Lung (tissue), 12 donors: ENCODE measurements around the gene SPATA6L. TPM values are rescaled to one million over a fixed set of nuclear protein-coding genes. Genes with fewer than 3 reads are reported as not detected.

Experiments
- ATAC-seq: fragments of 200-7000 bp; cut with Tn5 transposase; one replicate; pipeline ENCODE4 v1.9.1; 2020; ENCODE audit warnings: moderate number of reproducible peaks; ENCODE audit not compliant: insufficient read depth, low FRiP score
- DNase-seq, 3 donors: peaks; one replicate each; pipeline ENCODE4 v3.0.0-alpha.2; 2013 to 2017
- H3K27ac ChIP-seq, 2 donors: one replicate each; pipeline ENCODE4 v1.5.1; 2013; ENCODE audit warnings: mild to moderate bottlenecking in 2 of 2, moderate library complexity in 2 of 2, control low read depth in 1 of 2, inconsistent platforms in 1 of 2, low read depth in 1 of 2, low read length in 1 of 2
- H3K27me3 ChIP-seq, 3 donors: one replicate each; pipeline ENCODE4 v1.5.1; 2013; ENCODE audit warnings: low read length in 2 of 3; ENCODE audit not compliant: control insufficient read depth in 3 of 3, insufficient read depth in 3 of 3
- H3K36me3 ChIP-seq, 4 donors: one replicate each; pipeline ENCODE4 v1.5.1; 2013; ENCODE audit warnings: low read length in 4 of 4, mild to moderate bottlenecking in 1 of 4, moderate library complexity in 1 of 4; ENCODE audit not compliant: control insufficient read depth in 4 of 4, insufficient read depth in 4 of 4
- H3K4me1 ChIP-seq, 5 donors: one replicate each; pipeline ENCODE4 v1.5.1; 2013; ENCODE audit warnings: low read length in 5 of 5, mild to moderate bottlenecking in 2 of 5, moderate library complexity in 1 of 5; ENCODE audit not compliant: control insufficient read depth in 5 of 5, insufficient read depth in 5 of 5
- H3K4me3 ChIP-seq: one replicate; pipeline ENCODE4 v1.5.1; 2013; ENCODE audit warnings: mild to moderate bottlenecking, control low read depth, moderate library complexity
- H3K9ac ChIP-seq, 2 donors: one replicate each; pipeline ENCODE4 v1.5.1; 2013; ENCODE audit warnings: low read length in 2 of 2, control low read depth in 1 of 2; ENCODE audit not compliant: insufficient read depth in 1 of 2
- H3K9me3 ChIP-seq, 4 donors: one replicate each; pipeline ENCODE4 v1.5.1; 2013; ENCODE audit warnings: low read length in 3 of 4, mild to moderate bottlenecking in 1 of 4, moderate library complexity in 1 of 4; ENCODE audit not compliant: control insufficient read depth in 4 of 4, insufficient read depth in 3 of 4
- CTCF ChIP-seq: IDR thresholded peaks from 2 replicates; pipeline ENCODE4 v1.5.1; 2012; ENCODE audit warnings: mild to moderate bottlenecking; ENCODE audit errors: control extremely low read depth, extremely low read depth
- WGBS, 2 donors: extraction: QIAGEN DNeasy Blood & Tissue Kit; methylation state at CpG; one replicate each; pipeline ENCODE4 v1.1.7; 2013; 5-methylcytosine and 5-hydroxymethylcytosine counted together
- polyA plus RNA-seq, 2 donors: library from polyadenylated mRNA; stranded (reverse); fragments of 200-250 nt; gene quantifications; one replicate each; pipeline ENCODE4 v1.2.1, GENCODE V29; 2013
- total RNA-seq, 2 donors: library from RNA; depleted of rRNA in 1 of 2; stranded (reverse); fragments of >200 nt in 1 of 2; gene quantifications; one replicate each; pipeline ENCODE4 v1.2.1, GENCODE V29; 2014 to 2021
- donor health status: control.
- donor health status: control.
- donor health status: Bipolar disorder and iron deficiency.
- donor health status: healthy.
- donor health status: DM: yes; HTN: yes; CAD: no.

Gene SPATA6L
- total and polyA plus RNA-seq, 4 donors: 2.1 to 25.6 (median 11.4) TPM

DNA sequence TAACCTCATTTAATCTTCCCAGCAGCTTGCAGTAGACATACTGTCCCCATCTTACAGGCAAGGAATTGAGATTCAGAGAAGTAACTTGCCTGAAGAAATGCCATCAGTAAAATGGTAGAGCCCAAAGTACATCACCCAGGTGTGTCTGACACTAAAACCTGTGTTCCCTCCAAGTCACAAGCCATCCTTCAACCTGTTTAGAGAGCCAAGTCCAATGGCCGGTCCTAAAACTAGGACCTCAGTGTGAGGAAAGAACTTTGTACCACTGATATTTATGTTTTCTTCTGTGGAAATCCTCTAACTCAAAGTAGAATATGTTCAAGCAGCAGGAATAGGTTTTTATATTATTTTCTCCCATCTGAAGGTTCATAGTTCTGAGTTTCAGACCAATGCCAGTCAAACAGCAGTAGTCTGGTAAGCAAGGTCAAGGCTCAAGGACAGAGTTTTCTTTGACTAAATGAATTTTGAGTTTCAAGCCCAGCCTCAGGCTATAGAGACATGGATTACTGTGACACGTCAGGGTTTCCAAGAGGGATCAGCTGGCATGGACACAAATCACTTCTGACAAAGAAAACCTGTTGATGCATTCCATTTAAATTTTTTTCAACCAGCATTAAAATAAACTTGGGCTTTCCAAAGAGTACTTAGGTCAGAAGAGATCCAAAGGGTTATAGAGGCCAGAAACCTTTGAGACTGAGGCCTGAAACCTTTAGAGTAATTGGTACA, 85.1 kb downstream of the SPATA6L start:
- WGBS, 2 donors: 78 to 93% methylated on average over 2 of the region's 2 CpGs
- Histone ChIP-seq H3K27ac (no peak overlapping the region), H3K36me3 (peaks cover 0 to 14% (median 0%) of the 10 kb centered on the region in 4 donors), H3K4me1 (peaks cover 0 to 11% (median 0%) of the 10 kb centered on the region in 5 donors), H3K9ac (no peak overlapping the region), H3K27me3 (no peaks in the 10 kb centered on the region), H3K4me3 (no peak overlapping the region), H3K9me3 (no peaks in the 10 kb centered on the region)
- TF ChIP-seq CTCF: no peak
- DNase-seq (no peak), ATAC-seq (no peak)

GRCh38 chr9:4579001-4579400, 87.3 kb downstream of the SPATA6L start:
- no peak for TF ChIP-seq CTCF
- DNase-seq: peak in 2 of 3 donors; percentile 20 to 37
- H3K27ac ChIP-seq: no peak overlapping the region
- H3K4me1 ChIP-seq: peaks cover 0 to 11% (median 0%) of the 10 kb centered on the region in 5 donors
- no peak overlapping the region for H3K9ac ChIP-seq
- H3K27me3 ChIP-seq: no peaks in the 10 kb centered on the region
- 87 to 96% methylated on average over 2 of the region's 2 CpGs for WGBS, 2 donors
- ATAC-seq: peak; percentile 44
- H3K36me3 ChIP-seq: peaks cover 0 to 9% (median 0%) of the 10 kb centered on the region in 4 donors
- H3K4me3 ChIP-seq: no peak overlapping the region
- no peaks in the 10 kb centered on the region for H3K9me3 ChIP-seq

- Histone ChIP-seq H3K27ac (no peak overlapping the region), H3K9me3 (no peaks in the 10 kb centered on the region), H3K4me3 (no peak overlapping the region), H3K9ac (no peak overlapping the region), H3K4me1 (peaks cover 0 to 11% (median 2%) of the 10 kb centered on the region in 5 donors), H3K27me3 (no peaks in the 10 kb centered on the region), H3K36me3 (peaks cover 0 to 5% (median 0%) of the 10 kb centered on the region in 4 donors)
- DNase-seq (no peak), ATAC-seq (no peak)
- no peak for TF ChIP-seq CTCF
- 93 to 96% methylated on average over 8 of the region's 8 CpGs for WGBS, 2 donors
These were observed 89.8 kb downstream of the SPATA6L start for GRCh38 chr9:4576448-4576847.
